Activated naive CD8-positive, alpha-beta T cell treated with anti-CD3 and anti-CD28 coated beads, Interleukin-2, amount 50 U/mL, for 24 hours (primary cell): ENCODE data around the gene HNRNPLL.
A peak's percentile ranks its signal among the peaks of the same experiment; 100 is the strongest.

ENCODE experiments used
- ATAC-seq: fragments of 150-1000 bp; cut with Tn5 transposase; one replicate; pipeline ENCODE4 v1.10.0; 2021
- DNase-seq: peaks from one replicate; pipeline ENCODE4 v3.0.0; 2021
- H3K27ac Mint-ChIP-seq: one replicate; pipeline ENCODE4 v1.8.0; 2021; ENCODE audit warnings: mild to moderate bottlenecking, mixed read lengths
- H3K27me3 Mint-ChIP-seq: one replicate; pipeline ENCODE4 v1.8.0; 2021; ENCODE audit warnings: mixed read lengths
- H3K36me3 Mint-ChIP-seq: one replicate; pipeline ENCODE4 v1.8.0; 2021; ENCODE audit warnings: low read depth, mixed read lengths
- H3K4me1 Mint-ChIP-seq: one replicate; pipeline ENCODE4 v1.8.0; 2021; ENCODE audit warnings: mixed read lengths
- H3K4me3 Mint-ChIP-seq: one replicate; pipeline ENCODE4 v1.8.0; 2021; ENCODE audit warnings: mild to moderate bottlenecking, moderate library complexity, mixed read lengths
- H3K9me3 Mint-ChIP-seq: one replicate; pipeline ENCODE4 v1.8.0; 2021; ENCODE audit warnings: mixed read lengths

Gene HNRNPLL

DNA sequence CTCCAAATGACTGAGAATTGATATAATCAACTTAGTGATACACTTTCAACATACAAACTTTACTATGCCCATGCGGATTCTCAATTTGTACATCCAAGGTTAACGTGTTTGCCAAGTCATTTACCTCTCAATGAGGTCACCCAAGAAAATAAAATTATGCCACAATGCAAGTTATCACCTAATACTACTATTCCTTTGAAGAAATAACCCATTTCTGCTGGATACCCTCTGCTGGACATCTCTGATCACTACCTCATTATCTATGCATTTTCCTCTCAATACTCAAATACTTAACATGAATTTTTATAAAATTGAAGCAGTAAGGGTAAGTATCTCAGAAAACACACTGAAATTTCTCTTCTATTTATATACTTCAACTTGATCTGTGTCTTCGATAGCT is 12.7 kb downstream of the HNRNPLL start:
- H3K4me1 Mint-ChIP-seq, result peaks cover 21% of the 10 kb centered on the region
- H3K36me3 Mint-ChIP-seq, result peaks cover 23% of the 10 kb centered on the region
- H3K4me3 Mint-ChIP-seq, result no peak overlapping the region
- H3K27me3 Mint-ChIP-seq, result no peaks in the 10 kb centered on the region
- H3K27ac Mint-ChIP-seq, result no peak overlapping the region
- H3K9me3 Mint-ChIP-seq, result no peaks in the 10 kb centered on the region
- ATAC-seq (no peak), DNase-seq (no peak)

DNA sequence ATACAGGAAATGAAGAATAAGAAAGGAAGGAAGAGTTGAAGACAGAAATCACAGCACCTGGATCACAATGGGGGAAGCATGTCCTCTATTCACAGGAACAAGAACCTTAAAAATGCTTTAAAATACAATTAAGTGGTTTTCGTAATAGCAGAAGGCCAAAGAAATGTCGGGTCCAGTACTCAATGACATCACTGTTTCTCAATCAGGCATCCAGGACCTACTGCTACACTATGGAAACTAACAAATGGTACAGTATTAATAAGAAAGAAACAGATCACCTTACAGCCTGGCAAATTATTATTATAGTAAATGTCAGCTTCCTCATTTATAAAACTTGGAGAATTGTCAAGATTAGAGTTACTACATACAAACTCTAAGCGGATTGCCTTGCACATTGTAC is 15.8 kb downstream of the HNRNPLL start:
- no peaks in the 10 kb centered on the region for H3K9me3 Mint-ChIP-seq
- no peak overlapping the region for H3K4me3 Mint-ChIP-seq
- peaks cover 24% of the 10 kb centered on the region for H3K36me3 Mint-ChIP-seq
- H3K27ac Mint-ChIP-seq, result no peak overlapping the region
- no peaks in the 10 kb centered on the region for H3K27me3 Mint-ChIP-seq
- H3K4me1 Mint-ChIP-seq, result peaks cover 10% of the 10 kb centered on the region
- no peak for ATAC-seq
- no peak for DNase-seq

DNA sequence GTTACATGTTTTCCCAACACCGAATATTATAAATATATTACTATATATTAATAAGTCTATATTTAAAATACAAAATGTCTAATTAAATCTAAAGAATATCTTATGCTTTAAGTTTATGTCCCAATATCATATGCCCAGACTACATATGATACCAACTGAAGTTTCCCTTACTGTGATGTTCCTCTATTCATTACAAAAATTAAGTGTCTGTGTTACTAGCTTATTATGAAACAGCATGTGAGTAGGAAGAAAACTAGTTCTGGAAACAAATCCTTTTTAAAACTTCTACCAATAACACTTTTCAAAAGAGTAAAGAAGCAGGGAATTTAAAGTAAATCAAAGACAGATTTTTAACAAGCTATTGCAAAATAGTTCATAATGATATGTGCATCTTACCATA is 17.8 kb downstream of the HNRNPLL start:
- H3K9me3 Mint-ChIP-seq, result no peaks in the 10 kb centered on the region
- peaks cover 37% of the 10 kb centered on the region for H3K36me3 Mint-ChIP-seq
- H3K4me1 Mint-ChIP-seq, result peaks cover 8% of the 10 kb centered on the region
- H3K27ac Mint-ChIP-seq, result no peak overlapping the region
- H3K4me3 Mint-ChIP-seq, result no peak overlapping the region
- ATAC-seq (no peak), DNase-seq (no peak)
- H3K27me3 Mint-ChIP-seq, result no peaks in the 10 kb centered on the region

DNA sequence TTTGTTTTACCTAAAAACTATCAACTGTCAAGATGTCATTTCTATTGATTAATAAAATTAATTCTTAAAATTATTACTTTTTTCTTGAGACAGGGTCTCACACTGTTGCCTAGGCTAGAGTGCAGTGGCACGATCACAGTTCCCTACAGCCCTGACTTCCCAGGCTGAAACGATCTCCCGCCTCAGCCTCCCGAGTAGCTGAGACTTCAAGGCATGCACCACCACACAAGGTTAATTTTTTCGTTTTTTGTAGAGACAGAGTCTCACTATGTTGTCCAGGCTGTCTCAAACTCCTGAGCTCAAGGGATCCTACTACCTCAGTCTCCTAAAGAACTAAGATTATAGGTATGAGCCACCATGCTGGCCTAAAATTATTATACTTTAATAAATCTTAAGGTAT is 18.7 kb downstream of the HNRNPLL start:
- Mint-ChIP-seq H3K27me3 (no peaks in the 10 kb centered on the region), H3K4me1 (peaks cover 2% of the 10 kb centered on the region), H3K36me3 (peaks cover 34% of the 10 kb centered on the region), H3K9me3 (no peaks in the 10 kb centered on the region), H3K27ac (no peak overlapping the region), H3K4me3 (no peak overlapping the region)
- DNase-seq, result no peak
- no peak for ATAC-seq

DNA sequence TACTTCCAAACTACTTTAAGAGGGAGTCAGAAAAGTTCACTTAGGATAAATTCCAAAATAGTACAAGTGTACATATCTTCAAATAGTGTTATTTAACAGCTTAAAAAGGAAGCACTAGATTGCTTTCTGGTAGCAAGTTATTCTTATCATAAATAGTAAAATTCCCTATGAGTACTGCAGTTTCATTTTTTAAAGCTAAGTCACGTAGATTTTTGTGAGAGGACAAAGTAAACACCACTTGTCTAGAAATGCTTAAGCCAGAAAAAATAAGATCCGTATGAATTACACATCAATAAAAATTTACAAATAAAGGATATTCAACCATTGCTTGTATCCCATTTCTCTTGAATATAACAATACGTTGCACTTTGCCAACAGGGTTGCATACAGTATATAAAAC is 19.2 kb downstream of the HNRNPLL start:
- Mint-ChIP-seq H3K4me1 (peaks cover 6% of the 10 kb centered on the region), H3K27me3 (no peaks in the 10 kb centered on the region), H3K4me3 (no peak overlapping the region), H3K9me3 (no peaks in the 10 kb centered on the region), H3K36me3 (peaks cover 38% of the 10 kb centered on the region), H3K27ac (no peak overlapping the region)
- DNase-seq (no peak), ATAC-seq (no peak)

DNA sequence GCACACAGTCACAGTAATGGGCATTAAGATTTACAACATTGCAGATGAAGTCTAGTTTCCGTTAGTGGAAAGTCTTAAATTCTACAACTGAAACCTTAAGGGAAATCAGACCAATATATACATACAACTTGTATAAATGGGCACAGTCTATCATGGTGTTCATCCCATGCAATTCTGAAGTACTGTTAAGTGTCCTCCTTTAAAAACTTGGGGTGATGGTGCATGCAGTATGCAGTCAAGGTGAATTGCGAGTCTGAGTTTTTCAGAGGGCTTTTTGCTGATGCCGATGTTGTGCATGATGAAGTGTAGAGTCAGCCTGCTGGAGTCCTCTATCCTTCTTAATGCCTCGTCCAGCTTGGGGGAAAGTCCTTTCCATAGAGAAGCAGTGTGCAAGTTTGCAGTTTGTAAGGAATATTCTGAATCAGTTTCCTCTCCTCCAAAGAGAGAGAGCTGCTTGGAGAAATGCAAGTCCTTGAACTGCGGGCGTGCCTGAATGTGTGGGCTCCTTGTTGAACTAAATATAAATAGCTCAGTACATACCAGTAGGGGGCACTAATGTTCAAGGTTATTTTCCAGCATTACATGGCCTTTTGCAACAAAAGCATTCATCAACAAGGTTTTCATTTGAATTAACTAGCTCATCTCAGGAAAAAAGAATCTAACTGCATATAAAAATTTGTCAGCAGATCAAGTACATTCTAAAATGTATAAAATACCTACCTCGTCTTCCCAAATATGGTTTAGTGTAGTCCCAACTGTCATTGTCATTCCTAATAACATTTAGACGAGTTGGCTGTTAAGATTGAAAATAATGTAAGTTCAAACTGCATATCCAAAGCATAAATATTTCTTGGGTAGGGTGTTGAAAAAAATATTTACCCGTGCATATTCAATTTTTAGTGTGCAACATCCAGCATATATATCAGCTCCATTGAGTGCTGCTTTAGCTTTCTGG is 21.3 kb downstream of the HNRNPLL start:
- H3K27ac Mint-ChIP-seq, result no peak overlapping the region
- ATAC-seq (peak; percentile 65), DNase-seq (peak; percentile 21)
- no peaks in the 10 kb centered on the region for H3K9me3 Mint-ChIP-seq
- H3K4me1 Mint-ChIP-seq, result peaks cover 5% of the 10 kb centered on the region
- H3K4me3 Mint-ChIP-seq, result no peak overlapping the region
- peaks cover 37% of the 10 kb centered on the region for H3K36me3 Mint-ChIP-seq
- H3K27me3 Mint-ChIP-seq, result no peaks in the 10 kb centered on the region

DNA sequence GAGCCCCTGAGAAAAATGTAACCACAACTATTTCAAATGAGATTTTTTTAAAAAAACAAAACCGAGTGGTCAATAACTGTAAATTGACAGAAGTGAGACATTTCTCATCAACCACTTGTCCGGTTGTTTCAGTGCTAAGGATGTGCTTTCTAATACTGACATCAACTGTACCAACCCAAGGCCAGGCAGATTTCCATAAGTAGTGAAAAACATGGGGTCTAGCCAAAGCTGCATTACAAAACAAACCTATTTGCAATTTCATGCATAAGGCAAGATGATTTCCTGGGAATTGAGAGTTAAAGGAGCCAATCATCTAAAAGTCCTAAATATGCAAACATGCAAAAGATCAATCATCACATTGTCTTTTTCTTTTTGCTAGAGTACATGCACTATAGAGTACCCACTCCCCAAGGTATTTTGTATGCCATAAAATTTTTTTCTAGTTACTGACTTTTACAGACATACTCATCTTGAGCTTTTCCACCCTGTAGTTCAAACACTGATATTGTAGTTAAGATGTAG is 22.6 kb downstream of the HNRNPLL start:
- Mint-ChIP-seq H3K27ac (no peak overlapping the region), H3K27me3 (no peaks in the 10 kb centered on the region), H3K36me3 (peaks cover 31% of the 10 kb centered on the region), H3K9me3 (no peaks in the 10 kb centered on the region), H3K4me1 (peaks cover 7% of the 10 kb centered on the region), H3K4me3 (no peak overlapping the region)
- no peak for ATAC-seq
- no peak for DNase-seq

DNA sequence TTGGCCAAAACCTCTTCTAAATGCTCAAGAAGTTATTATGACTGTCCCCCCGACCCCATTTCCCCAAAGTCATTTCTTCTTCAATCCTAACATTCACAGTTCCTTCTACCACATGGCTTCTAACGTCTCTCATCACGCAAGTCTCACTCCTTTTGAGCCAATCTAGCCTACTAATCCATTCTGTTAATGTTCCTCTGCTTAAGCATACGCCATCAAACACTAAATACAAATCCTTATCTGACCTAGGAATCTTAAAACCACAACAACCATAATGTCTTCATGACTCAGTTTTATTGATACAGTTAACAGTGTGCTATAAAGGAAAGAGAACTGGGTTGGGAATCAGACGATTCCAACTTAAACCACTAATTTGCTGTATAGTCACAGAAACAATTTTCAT is 23.9 kb downstream of the HNRNPLL start:
- DNase-seq (no peak), ATAC-seq (no peak)
- Mint-ChIP-seq H3K27me3 (no peaks in the 10 kb centered on the region), H3K27ac (no peak overlapping the region), H3K36me3 (peaks cover 29% of the 10 kb centered on the region), H3K4me1 (peaks cover 7% of the 10 kb centered on the region), H3K4me3 (no peak overlapping the region), H3K9me3 (no peaks in the 10 kb centered on the region)

DNA sequence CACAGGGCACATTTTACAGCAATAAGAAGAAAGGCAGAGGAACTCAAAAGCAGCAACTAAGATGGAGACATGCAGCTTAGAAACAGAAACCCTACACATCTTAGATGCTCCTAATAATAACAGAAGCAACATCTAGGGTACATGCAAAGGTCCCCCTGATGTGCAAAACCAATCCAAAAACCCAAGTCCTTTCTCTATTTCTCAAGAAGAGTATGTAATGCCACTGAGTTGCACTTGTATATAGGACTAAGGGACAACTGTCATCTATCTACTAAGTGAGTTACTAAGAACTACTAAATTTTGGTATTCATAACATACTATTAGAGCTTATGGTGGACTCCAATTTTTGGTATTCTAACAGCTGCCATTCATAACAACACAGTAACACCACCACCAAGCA is 28.4 kb downstream of the HNRNPLL start:
- no peaks in the 10 kb centered on the region for H3K9me3 Mint-ChIP-seq
- H3K4me1 Mint-ChIP-seq, result peaks cover 15% of the 10 kb centered on the region
- peaks cover 26% of the 10 kb centered on the region for H3K36me3 Mint-ChIP-seq

DNA sequence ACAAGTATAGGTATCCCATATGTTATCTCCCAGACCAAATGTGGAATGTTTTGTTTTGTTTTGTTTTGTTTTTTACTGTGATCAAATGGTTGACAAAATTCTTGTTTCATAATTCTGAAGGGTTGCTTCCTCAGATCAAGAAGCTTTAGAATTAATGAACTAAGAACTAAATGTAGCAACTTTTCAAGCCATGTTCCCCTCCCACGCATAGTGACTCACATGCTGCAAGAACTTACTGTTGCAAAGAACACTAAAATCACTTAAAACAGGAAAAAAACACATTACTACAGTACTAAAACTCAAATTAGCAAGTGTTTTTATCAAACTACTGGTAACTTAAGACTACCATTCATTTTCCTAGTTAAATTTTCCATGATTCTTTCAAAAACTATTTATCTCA is 30.6 kb downstream of the HNRNPLL start:
- Mint-ChIP-seq H3K4me3 (no peak overlapping the region), H3K27me3 (no peaks in the 10 kb centered on the region), H3K9me3 (no peaks in the 10 kb centered on the region), H3K36me3 (peaks cover 32% of the 10 kb centered on the region), H3K4me1 (peaks cover 11% of the 10 kb centered on the region), H3K27ac (peak overlapping the region; percentile 34)
- ATAC-seq (peak; percentile 15), DNase-seq (peak; percentile 28)

More for the DNA sequence above, 28.4 kb downstream of the HNRNPLL start:
- Mint-ChIP-seq H3K27ac (no peak overlapping the region), H3K27me3 (no peaks in the 10 kb centered on the region), H3K4me3 (no peak overlapping the region)
- ATAC-seq (no peak), DNase-seq (no peak)

DNA sequence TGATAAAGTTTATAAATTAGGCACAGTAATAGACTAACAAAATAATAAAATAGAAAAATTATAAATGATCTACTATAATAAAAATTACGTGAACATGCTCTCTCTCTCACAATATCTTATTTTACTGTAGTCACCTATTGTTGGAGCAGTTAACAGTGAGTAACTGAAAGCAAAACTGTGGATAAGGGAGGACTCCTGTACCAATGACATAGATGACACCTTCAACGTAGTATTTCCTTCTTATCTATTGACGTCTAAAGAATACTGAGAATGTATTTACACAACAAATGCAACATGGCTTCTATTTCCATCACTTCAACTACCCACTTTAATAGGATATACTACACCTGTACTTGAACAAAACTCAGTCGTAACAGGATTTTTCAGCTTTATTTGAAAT is 31.5 kb downstream of the HNRNPLL start:
- Mint-ChIP-seq H3K4me3 (no peak overlapping the region), H3K27me3 (no peaks in the 10 kb centered on the region), H3K4me1 (peaks cover 11% of the 10 kb centered on the region), H3K36me3 (peaks cover 38% of the 10 kb centered on the region), H3K27ac (peak overlapping the region; percentile 52), H3K9me3 (no peaks in the 10 kb centered on the region)
- ATAC-seq (no peak), DNase-seq (no peak)

DNA sequence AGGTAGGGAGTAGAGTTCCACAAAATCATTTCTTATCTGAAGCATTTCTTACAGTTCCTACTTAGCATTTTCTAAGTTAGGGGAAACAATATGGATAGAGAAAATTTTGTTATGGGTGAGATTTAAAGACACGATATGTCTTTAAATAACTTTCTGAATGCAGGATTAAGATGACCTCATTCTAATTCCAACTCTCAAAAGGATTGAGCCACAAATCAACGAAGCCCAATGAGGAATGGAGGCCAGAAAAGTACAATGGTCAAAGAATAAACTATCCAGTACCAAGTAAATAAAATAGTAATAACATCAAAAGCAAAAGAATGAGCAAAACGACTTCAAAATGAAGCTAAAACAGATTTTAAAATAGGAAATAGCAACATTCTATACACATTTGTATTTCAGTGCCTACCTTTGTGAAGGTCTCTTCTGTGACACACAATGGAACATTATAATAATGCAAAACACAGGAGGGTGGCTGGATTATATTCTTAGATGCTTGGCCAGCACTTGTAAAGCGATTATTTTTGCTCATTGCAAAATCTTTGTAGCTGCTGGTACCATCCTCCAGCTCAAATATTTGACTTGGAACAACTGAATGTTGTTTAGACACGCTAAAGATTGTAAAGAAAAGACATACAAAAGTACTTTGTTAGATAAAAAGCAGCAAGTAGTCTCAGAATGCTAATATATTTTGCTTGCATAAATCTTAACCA is 33.8 kb downstream of the HNRNPLL start:
- Mint-ChIP-seq H3K27me3 (no peaks in the 10 kb centered on the region), H3K4me1 (peaks cover 8% of the 10 kb centered on the region), H3K36me3 (peaks cover 50% of the 10 kb centered on the region), H3K9me3 (no peaks in the 10 kb centered on the region), H3K4me3 (no peak overlapping the region), H3K27ac (no peak overlapping the region)
- ATAC-seq (no peak), DNase-seq (no peak)

DNA sequence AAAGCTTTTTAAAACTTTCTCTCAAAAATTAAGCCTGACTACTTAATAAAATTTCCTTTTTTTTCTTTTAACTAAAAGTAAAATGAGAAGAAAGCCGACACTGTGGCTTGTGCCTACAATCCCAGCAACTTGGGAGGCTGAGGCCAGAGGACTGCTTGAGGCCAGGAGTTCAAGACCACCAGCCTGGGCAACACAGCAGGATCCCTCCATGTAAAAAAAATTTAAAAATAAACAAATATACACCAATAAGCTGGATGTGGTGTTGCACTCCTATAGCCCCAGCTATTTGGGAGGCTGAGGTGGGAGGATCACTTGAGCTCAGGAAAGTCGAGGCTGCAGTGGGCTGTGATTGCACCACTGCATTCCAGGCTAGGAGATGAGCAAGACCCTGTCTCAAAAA is 37.4 kb downstream of the HNRNPLL start:
- H3K9me3 Mint-ChIP-seq, result no peaks in the 10 kb centered on the region
- H3K4me3 Mint-ChIP-seq, result no peak overlapping the region
- ATAC-seq (no peak), DNase-seq (no peak)
- H3K27ac Mint-ChIP-seq, result no peak overlapping the region
- H3K4me1 Mint-ChIP-seq, result peaks cover 2% of the 10 kb centered on the region
- H3K36me3 Mint-ChIP-seq, result peaks cover 50% of the 10 kb centered on the region
- H3K27me3 Mint-ChIP-seq, result no peaks in the 10 kb centered on the region

DNA sequence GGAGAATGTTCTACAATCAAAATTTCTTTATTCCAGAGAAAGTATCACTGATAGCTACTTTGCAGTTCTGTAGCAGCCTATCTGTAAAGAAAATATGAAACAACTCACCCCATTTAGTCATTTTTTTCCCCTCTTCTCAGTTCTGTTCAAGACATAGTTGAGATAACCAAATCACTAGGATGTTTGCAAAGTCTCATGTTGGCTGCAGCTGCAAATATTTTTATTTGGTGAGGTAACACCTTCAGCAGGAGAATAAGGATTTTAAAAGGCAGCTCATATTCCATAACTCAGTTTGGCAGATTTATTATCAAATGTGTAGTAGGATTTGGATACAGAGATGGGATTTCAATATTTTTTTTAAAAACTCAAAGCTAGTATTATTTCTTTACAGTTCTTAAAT is 41.0 kb downstream of the HNRNPLL start:
- H3K27me3 Mint-ChIP-seq, result no peaks in the 10 kb centered on the region
- H3K36me3 Mint-ChIP-seq, result peaks cover 31% of the 10 kb centered on the region
- H3K27ac Mint-ChIP-seq, result no peak overlapping the region
- H3K9me3 Mint-ChIP-seq, result no peaks in the 10 kb centered on the region
- H3K4me1 Mint-ChIP-seq, result peaks cover 2% of the 10 kb centered on the region
- ATAC-seq, result no peak
- DNase-seq, result no peak
- H3K4me3 Mint-ChIP-seq, result no peak overlapping the region

DNA sequence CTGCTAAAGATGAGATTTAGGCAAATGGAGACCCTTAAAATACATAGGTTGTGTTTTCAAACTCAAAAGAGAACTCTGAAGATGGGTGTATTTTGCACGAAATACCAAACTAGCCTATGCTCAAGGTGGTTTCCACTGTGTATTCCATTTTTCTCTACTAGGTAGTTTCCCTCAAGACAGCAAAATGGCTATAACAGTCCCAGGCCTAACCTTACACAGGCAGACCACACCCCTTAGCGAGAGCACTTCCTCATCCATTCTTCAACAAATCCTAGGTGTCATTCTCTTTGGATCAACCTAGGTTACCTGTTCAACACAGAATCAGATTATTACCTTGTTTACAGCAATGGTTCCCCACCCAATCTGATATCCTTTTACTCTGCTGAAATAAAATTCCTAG is 42.6 kb downstream of the HNRNPLL start:
- Mint-ChIP-seq H3K4me1 (peaks cover 2% of the 10 kb centered on the region), H3K27me3 (no peaks in the 10 kb centered on the region), H3K9me3 (no peaks in the 10 kb centered on the region), H3K36me3 (peaks cover 22% of the 10 kb centered on the region), H3K4me3 (no peak overlapping the region), H3K27ac (no peak overlapping the region)
- ATAC-seq, result no peak
- DNase-seq, result no peak
